ENCODE results near the gene ANXA9. TPM values are rescaled to one million over a fixed set of nuclear protein-coding genes. Genes with fewer than 3 reads are reported as not detected.

The ANXA9 gene
- polyA plus RNA-seq, 1 donor (not counting 4 experiments of a cell fraction or from before 2014, with no cell fraction given) = 0.76 TPM

DNA sequence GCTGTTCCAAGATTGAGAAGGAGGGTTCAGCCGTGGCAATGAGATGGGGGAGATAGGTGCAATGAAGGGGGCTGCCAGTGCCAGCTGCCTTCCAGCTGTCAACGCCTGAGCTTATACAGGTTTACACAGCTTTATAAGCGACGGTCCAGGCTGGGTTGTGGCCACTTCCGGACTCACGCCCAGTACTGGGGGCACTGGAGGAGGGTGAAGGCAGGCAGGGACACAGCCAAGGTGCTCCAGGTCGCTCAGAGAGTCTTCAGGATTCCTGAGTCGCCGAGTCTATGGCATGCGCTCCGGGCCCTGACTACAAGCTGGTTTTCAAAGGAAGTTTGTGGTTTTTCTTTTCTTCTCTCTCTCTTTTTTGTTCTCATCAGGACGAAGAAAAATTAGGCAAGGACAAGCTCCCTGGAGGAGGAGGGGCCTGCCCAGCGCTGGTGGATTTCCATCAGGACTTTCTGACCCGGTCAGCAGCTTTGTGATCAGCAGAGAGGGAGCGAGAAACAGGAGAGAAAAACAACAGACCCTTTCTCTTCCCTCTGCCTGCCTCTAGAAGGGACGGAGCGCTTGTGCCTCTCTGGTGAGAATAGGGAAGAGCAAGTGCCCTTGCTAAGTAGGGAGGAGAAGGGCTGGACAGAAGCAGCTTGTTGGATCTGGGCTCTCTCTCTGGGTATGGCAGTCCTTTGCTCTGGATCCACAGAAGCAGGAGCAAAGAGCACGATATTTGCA, 24.4 kb downstream of the ANXA9 start, which contains the start of gene MINDY1:
Gene MINDY1 (minus strand): TSS at position 576 of the 726 bp plus-strand sequence. CDS start 4,285 bp downstream, outside the sequence.
- Histone ChIP-seq H3K9me1 (ENCODE audit: control insufficient read depth, extremely low read depth, insufficient read depth, low read length) (no peaks in the 10 kb centered on the region), H3K4me1 (ENCODE audit: control insufficient read depth, extremely low read depth, insufficient read depth, low read length) (peaks cover 48% of the 10 kb centered on the region), H3K4me2 (ENCODE audit: control insufficient read depth, extremely low read depth, insufficient read depth, low read depth, low read length) (peak within 1 kb of the TSS; percentile 93), H4K20me1 (ENCODE audit: control insufficient read depth, extremely low read depth, insufficient read depth, low read length) (no peaks in the 10 kb centered on the region), H3K36me3 (ENCODE audit: control insufficient read depth in 2 of 2, extremely low read depth in 1 of 2, insufficient read depth in 2 of 2, low read length in 2 of 2) (no peaks in the 10 kb centered on the region), H3K9me3 (ENCODE audit: control insufficient read depth, low read depth, low read length) (no peaks in the 10 kb centered on the region), H3K9ac (ENCODE audit: control insufficient read depth, extremely low read depth, insufficient read depth, low read length) (peak within 1 kb of the TSS; percentile 74), H2AFZ (ENCODE audit: control insufficient read depth, low read length) (peak within 1 kb of the TSS; percentile 88), H3K79me2 (ENCODE audit: control insufficient read depth, insufficient read depth, low read length) (no peaks in the 10 kb centered on the region), H3K27me3 (ENCODE audit: control insufficient read depth, extremely low read depth, insufficient read depth, low read length) (no peaks in the 10 kb centered on the region), H3K27ac (ENCODE audit: control insufficient read depth, insufficient read depth, low read length) (peak within 1 kb of the TSS; percentile 65), H3K4me3 (ENCODE audit: control insufficient read depth in 2 of 3, extremely low read depth in 1 of 3, insufficient read depth in 2 of 3, low read depth in 1 of 3, low read length in 3 of 3) (peak within 1 kb of the TSS; percentile 40 to 83 (median 70))
- DNase-seq (ENCODE audit: low read depth, low spot score) = peak; percentile 30
- TF ChIP-seq EZH2 (IDR thresholded peaks at IDR 0.05; ENCODE audit: low read length) = no peak
- TF ChIP-seq, protein P1, sequence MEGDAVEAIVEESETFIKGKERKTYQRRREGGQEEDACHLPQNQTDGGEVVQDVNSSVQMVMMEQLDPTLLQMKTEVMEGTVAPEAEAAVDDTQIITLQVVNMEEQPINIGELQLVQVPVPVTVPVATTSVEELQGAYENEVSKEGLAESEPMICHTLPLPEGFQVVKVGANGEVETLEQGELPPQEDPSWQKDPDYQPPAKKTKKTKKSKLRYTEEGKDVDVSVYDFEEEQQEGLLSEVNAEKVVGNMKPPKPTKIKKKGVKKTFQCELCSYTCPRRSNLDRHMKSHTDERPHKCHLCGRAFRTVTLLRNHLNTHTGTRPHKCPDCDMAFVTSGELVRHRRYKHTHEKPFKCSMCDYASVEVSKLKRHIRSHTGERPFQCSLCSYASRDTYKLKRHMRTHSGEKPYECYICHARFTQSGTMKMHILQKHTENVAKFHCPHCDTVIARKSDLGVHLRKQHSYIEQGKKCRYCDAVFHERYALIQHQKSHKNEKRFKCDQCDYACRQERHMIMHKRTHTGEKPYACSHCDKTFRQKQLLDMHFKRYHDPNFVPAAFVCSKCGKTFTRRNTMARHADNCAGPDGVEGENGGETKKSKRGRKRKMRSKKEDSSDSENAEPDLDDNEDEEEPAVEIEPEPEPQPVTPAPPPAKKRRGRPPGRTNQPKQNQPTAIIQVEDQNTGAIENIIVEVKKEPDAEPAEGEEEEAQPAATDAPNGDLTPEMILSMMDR (optimal IDR thresholded peaks at IDR 0.05 in 1 of 3, IDR thresholded peaks at IDR 0.05 in 1 of 3, conservative IDR thresholded peaks at IDR 0.05 in 1 of 3; ENCODE audit: extremely low read depth in 1 of 3, insufficient read depth in 2 of 3, low read length in 3 of 3) = peak; percentile 49 to 73 (median 52)
- no peak for FAIRE-seq
- dilution Hi-C loops (cut with MboI; ENCODE audit: extremely low pct_ligation_motif_present, low sequenced_read_pairs) = no loop called here

DNA sequence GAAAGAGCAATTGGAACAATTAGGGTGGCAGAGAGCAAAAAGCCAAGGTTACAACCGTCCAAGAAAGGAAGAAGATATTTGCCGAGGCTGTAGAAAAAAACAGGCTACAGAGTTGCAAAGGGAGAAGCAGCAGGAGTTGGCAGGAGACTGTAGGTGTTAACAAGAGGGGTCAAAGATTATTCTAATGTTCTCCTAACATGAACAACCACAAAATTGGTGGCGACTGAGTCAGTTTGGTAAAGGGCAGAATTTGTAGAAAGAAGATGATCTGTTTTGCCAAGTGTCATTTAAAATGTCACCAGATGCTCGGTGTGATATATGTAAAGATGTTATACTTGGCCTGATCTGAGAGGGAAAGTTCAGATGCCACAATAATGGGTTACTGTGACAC, 25.8 kb downstream of the ANXA9 start:
- peak overlapping the region in 1 of 3 experiments; percentile 83 for H3K4me3 ChIP-seq (ENCODE audit: control insufficient read depth in 2 of 3, extremely low read depth in 1 of 3, insufficient read depth in 2 of 3, low read depth in 1 of 3, low read length in 3 of 3)
- H3K9me1 ChIP-seq (ENCODE audit: control insufficient read depth, extremely low read depth, insufficient read depth, low read length) = no peaks in the 10 kb centered on the region
- H3K36me3 ChIP-seq (ENCODE audit: control insufficient read depth in 2 of 2, extremely low read depth in 1 of 2, insufficient read depth in 2 of 2, low read length in 2 of 2) = peaks cover 0 to under 1% of the 10 kb centered on the region in 2 experiments
- H3K4me1 ChIP-seq (ENCODE audit: control insufficient read depth, extremely low read depth, insufficient read depth, low read length) = peaks cover 43% of the 10 kb centered on the region
- dilution Hi-C loops (cut with MboI; ENCODE audit: extremely low pct_ligation_motif_present, low sequenced_read_pairs) = no loop called here
- H3K27ac ChIP-seq (ENCODE audit: control insufficient read depth, insufficient read depth, low read length) = peak overlapping the region; percentile 65
- DNase-seq (ENCODE audit: low read depth, low spot score) (no peak), FAIRE-seq (no peak)
- peak overlapping the region; percentile 46 for H3K9ac ChIP-seq (ENCODE audit: control insufficient read depth, extremely low read depth, insufficient read depth, low read length)
- H3K9me3 ChIP-seq (ENCODE audit: control insufficient read depth, low read depth, low read length) = no peaks in the 10 kb centered on the region
- peak overlapping the region; percentile 38 for H2AFZ ChIP-seq (ENCODE audit: control insufficient read depth, low read length)
- peak overlapping the region; percentile 91 for H3K4me2 ChIP-seq (ENCODE audit: control insufficient read depth, extremely low read depth, insufficient read depth, low read depth, low read length)
- no peaks in the 10 kb centered on the region for H3K27me3 ChIP-seq (ENCODE audit: control insufficient read depth, extremely low read depth, insufficient read depth, low read length)
- no peak for TF ChIP-seq EZH2 (IDR thresholded peaks at IDR 0.05; ENCODE audit: low read length)
- TF ChIP-seq, protein P1 (optimal IDR thresholded peaks at IDR 0.05 in 1 of 3, IDR thresholded peaks at IDR 0.05 in 1 of 3, conservative IDR thresholded peaks at IDR 0.05 in 1 of 3; ENCODE audit: extremely low read depth in 1 of 3, insufficient read depth in 2 of 3, low read length in 3 of 3) = no peak
- no peaks in the 10 kb centered on the region for H4K20me1 ChIP-seq (ENCODE audit: control insufficient read depth, extremely low read depth, insufficient read depth, low read length)
- H3K79me2 ChIP-seq (ENCODE audit: control insufficient read depth, insufficient read depth, low read length) = no peaks in the 10 kb centered on the region

All from keratinocyte (primary cell).